H9 (cell line): ENCODE results near the gene FEM1C. TPM values are rescaled to one million over a fixed set of nuclear protein-coding genes. Genes with fewer than 3 reads are reported as not detected.

Experiments used
- DNase-seq: peaks from one replicate; pipeline ENCODE4 v3.0.0-alpha.2; 2017
- H2AFZ ChIP-seq: one replicate; pipeline ENCODE4 v1.6.1; 2013; ENCODE audit warnings: mild to moderate bottlenecking, low read length, control low read depth, moderate library complexity
- H2AK5ac ChIP-seq: 2 replicates; pipeline ENCODE4 v1.6.1; 2013; ENCODE audit warnings: low read length, control low read depth, mixed read lengths; ENCODE audit not compliant: insufficient read length
- H2BK120ac ChIP-seq: one replicate; pipeline ENCODE4 v1.6.1; 2013; ENCODE audit warnings: low read depth, mild to moderate bottlenecking, low read length, control low read depth, inconsistent platforms; ENCODE audit not compliant: poor library complexity, severe bottlenecking
- H2BK12ac ChIP-seq: 2 replicates; pipeline ENCODE4 v1.6.1; 2013; ENCODE audit warnings: low read length, control low read depth, mixed read lengths, low read depth; ENCODE audit not compliant: insufficient read length
- H2BK15ac ChIP-seq: 2 replicates; pipeline ENCODE4 v1.6.1; 2013; ENCODE audit warnings: low read depth, low read length, control low read depth
- H2BK20ac ChIP-seq: one replicate; pipeline ENCODE4 v1.6.1; 2013; ENCODE audit warnings: low read depth, mild to moderate bottlenecking, low read length, control low read depth, inconsistent platforms; ENCODE audit not compliant: poor library complexity, severe bottlenecking
- H2BK5ac ChIP-seq: 2 replicates; pipeline ENCODE4 v1.6.1; 2013; ENCODE audit warnings: low read length, control low read depth, mixed read lengths; ENCODE audit not compliant: insufficient read length
- H3K14ac ChIP-seq: 2 replicates; pipeline ENCODE4 v1.6.1; 2013; ENCODE audit warnings: low read length, control low read depth; ENCODE audit not compliant: insufficient read depth
- H3K18ac ChIP-seq: 2 replicates; pipeline ENCODE4 v1.6.1; 2013; ENCODE audit warnings: low read depth, mild to moderate bottlenecking, mixed read lengths, low read length, control low read depth; ENCODE audit not compliant: insufficient read length
- H3K23ac ChIP-seq: 2 replicates; pipeline ENCODE4 v1.6.1; 2013; ENCODE audit warnings: low read length, control low read depth, mixed read lengths, low read depth; ENCODE audit not compliant: insufficient read length
- H3K23me2 ChIP-seq: 2 replicates; pipeline ENCODE4 v1.6.1; 2013; ENCODE audit warnings: low read depth, mild to moderate bottlenecking, mixed read lengths, low read length, control low read depth; ENCODE audit not compliant: insufficient read length, poor library complexity, severe bottlenecking
- H3K27ac ChIP-seq: 2 replicates; pipeline ENCODE4 v1.5.1; 2013; ENCODE audit warnings: low read length, control low read depth, mixed read lengths, low read depth; ENCODE audit not compliant: insufficient read length
- H3K27me3 ChIP-seq: 2 replicates; pipeline ENCODE4 v1.6.1; 2013; ENCODE audit warnings: low read length, control low read depth, inconsistent platforms; ENCODE audit not compliant: insufficient read depth
- H3K4ac ChIP-seq: 2 replicates; pipeline ENCODE4 v1.6.1; 2013; ENCODE audit warnings: low read depth, mild to moderate bottlenecking, control low read depth, inconsistent platforms, low read length, moderate library complexity
- H3K4me1 ChIP-seq: 2 replicates; pipeline ENCODE4 v1.6.1; 2013; ENCODE audit warnings: low read length, control low read depth, inconsistent platforms; ENCODE audit not compliant: insufficient read depth
- H3K4me2 ChIP-seq: 2 replicates; pipeline ENCODE4 v1.6.1; 2013; ENCODE audit warnings: low read length, control low read depth, mixed read lengths; ENCODE audit not compliant: insufficient read length, insufficient read depth
- H3K56ac ChIP-seq: 2 replicates; pipeline ENCODE4 v1.6.1; 2013; ENCODE audit warnings: low read depth, mild to moderate bottlenecking, mixed read lengths, low read length, control low read depth; ENCODE audit not compliant: insufficient read length
- H3K79me1 ChIP-seq: 2 replicates; pipeline ENCODE4 v1.6.1; 2013; ENCODE audit warnings: low read depth, mild to moderate bottlenecking, moderate library complexity, low read length, control low read depth, inconsistent platforms; ENCODE audit not compliant: insufficient read depth, poor library complexity, severe bottlenecking
- H3K79me2 ChIP-seq: 2 replicates; pipeline ENCODE4 v1.6.1; 2013; ENCODE audit warnings: low read length, control low read depth, inconsistent platforms; ENCODE audit not compliant: insufficient read depth
- H3K9ac ChIP-seq: 2 replicates; pipeline ENCODE4 v1.6.1; 2013; ENCODE audit warnings: low read length, control low read depth, mixed read lengths; ENCODE audit not compliant: insufficient read length; ENCODE audit errors: extremely low read depth
- H3K9me3 ChIP-seq: one replicate; pipeline ENCODE4 v1.6.1; 2013; ENCODE audit warnings: low read depth, low read length, inconsistent platforms; ENCODE audit not compliant: control insufficient read depth
- H3T11ph ChIP-seq: one replicate; pipeline ENCODE4 v1.6.1; 2013; ENCODE audit warnings: mild to moderate bottlenecking, low read length, control low read depth, inconsistent platforms
- H4K20me1 ChIP-seq: one replicate; pipeline ENCODE4 v1.6.1; 2013; ENCODE audit not compliant: control insufficient read depth, insufficient read length, insufficient read depth
- H4K5ac ChIP-seq: 2 replicates; pipeline ENCODE4 v1.6.1; 2013; ENCODE audit warnings: low read depth, mild to moderate bottlenecking, mixed read lengths, low read length, control low read depth; ENCODE audit not compliant: insufficient read length
- H4K8ac ChIP-seq: replicated peaks from 2 replicates; pipeline ENCODE4 v1.6.1; 2013; ENCODE audit warnings: low read length, control low read depth, mixed read lengths, low read depth; ENCODE audit not compliant: insufficient read length
- H4K91ac ChIP-seq: 2 replicates; pipeline ENCODE4 v1.6.1; 2013; ENCODE audit warnings: low read depth, mild to moderate bottlenecking, moderate library complexity, mixed read lengths, low read length, control low read depth; ENCODE audit not compliant: insufficient read length
- H3K27ac Mint-ChIP-seq, 3 experiments: 2 replicates in 2 of 3; 3 replicates in 1 of 3; pipeline ENCODE4 v1.8.0; 2020 to 2021; ENCODE audit warnings: mixed read lengths in 3 of 3, mild to moderate bottlenecking in 1 of 3, moderate library complexity in 1 of 3
- H3K27me3 Mint-ChIP-seq: 2 replicates; pipeline ENCODE4 v1.8.0; 2021; ENCODE audit warnings: low read depth, mild to moderate bottlenecking, moderate library complexity, mixed read lengths
- H3K36me3 Mint-ChIP-seq, 3 experiments: 2 replicates in 2 of 3; 3 replicates in 1 of 3; pipeline ENCODE4 v1.8.0; 2020 to 2021; ENCODE audit warnings: low read depth in 3 of 3, mixed read lengths in 3 of 3; ENCODE audit not compliant: insufficient read depth in 1 of 3
- H3K4me1 Mint-ChIP-seq, 2 experiments: 2 replicates each; pipeline ENCODE4 v1.8.0; 2020; ENCODE audit warnings: mixed read lengths in 2 of 2
- H3K4me3 Mint-ChIP-seq, 2 experiments: 2 replicates in 1 of 2; 3 replicates in 1 of 2; pipeline ENCODE4 v1.8.0; 2020 to 2021; ENCODE audit warnings: mild to moderate bottlenecking in 2 of 2, mixed read lengths in 2 of 2, moderate library complexity in 1 of 2
- H3K9me3 Mint-ChIP-seq, 2 experiments: 2 replicates in 1 of 2; 3 replicates in 1 of 2; pipeline ENCODE4 v1.8.0; 2020; ENCODE audit warnings: mild to moderate bottlenecking in 2 of 2, mixed read lengths in 2 of 2, moderate library complexity in 1 of 2
- CTCF ChIP-seq: fragments of 200-600 bp; sonication (generic); conservative IDR thresholded peaks from 3 replicates; pipeline ENCODE4 v1.8.0; 2021; ENCODE audit warnings: antibody characterized with exemption, mild to moderate bottlenecking
- WGBS: extraction: QIAGEN DNeasy Blood & Tissue Kit; methylation state at CpG from one replicate; pipeline ENCODE4 v1.1.7; 2013; ENCODE audit warnings: missing lambda C conversion rate, low lambda C conversion rate, mixed read lengths; ENCODE audit not compliant: insufficient read length; ENCODE audit errors: extremely low coverage; 5-methylcytosine and 5-hydroxymethylcytosine counted together
- total RNA-seq: library from RNA; stranded (reverse); gene quantifications from 2 replicates; pipeline ENCODE4 v1.2.1, GENCODE V29; 2021

FEM1C gene
- total RNA-seq, 1 experiment from 2014 or later = 15.2 TPM

- Histone ChIP-seq H3K56ac (no peak overlapping the region), H3K79me2 (peaks cover 38% of the 10 kb centered on the region; the same call in 1 of the 2 replicates), H2AK5ac (no peak overlapping the region), H3K4ac (no peak overlapping the region), H3K27me3 (no peaks in the 10 kb centered on the region), H2BK20ac (no peak overlapping the region), H3K4me2 (peak overlapping the region; percentile 92), H3K9ac (no peak overlapping the region), H4K20me1 (no peaks in the 10 kb centered on the region), H3K79me1 (peaks cover 4% of the 10 kb centered on the region), H3K4me1 (no peaks in the 10 kb centered on the region; the same call in 1 of the 2 replicates), H4K5ac (no peak overlapping the region), H3K23ac (no peak overlapping the region), H3T11ph (no peak overlapping the region), H4K8ac (no peak overlapping the region), H3K18ac (no peak overlapping the region), H2BK12ac (no peak overlapping the region), H2AFZ (no peak overlapping the region), H4K91ac (no peak overlapping the region), H3K9me3 (no peaks in the 10 kb centered on the region), H2BK15ac (no peak overlapping the region), H2BK5ac (no peak overlapping the region), H3K23me2 (peaks cover 9% of the 10 kb centered on the region), H3K14ac (no peak overlapping the region), H3K27ac (no peak overlapping the region), H2BK120ac (no peak overlapping the region)
- Mint-ChIP-seq H3K27me3 (no peaks in the 10 kb centered on the region), H3K27ac (no peak overlapping the region), H3K9me3 (peaks cover 12 to 13% of the 10 kb centered on the region in 2 experiments; a peak in 4 of 5 replicates), H3K36me3 (peaks cover 34 to 59% (median 56%) of the 10 kb centered on the region in 3 experiments), H3K4me1 (peaks cover 55 to 56% of the 10 kb centered on the region in 2 experiments), H3K4me3 (peak overlapping the region; percentile 94 to 99)
- DNase-seq = no peak
- no peak for TF ChIP-seq CTCF
- 100% methylated on average over 1 of the region's 2 CpGs for WGBS
Measured at GRCh38 chr5:115542086-115542485, 2.5 kb downstream of the FEM1C start.
